ENCODE data around the gene COL11A2. TPM values are rescaled to one million over a fixed set of nuclear protein-coding genes. Genes with fewer than 3 reads are reported as not detected.

Gene COL11A2
- 0.16 and 0.38 TPM in 2 replicates for total RNA-seq

DNA sequence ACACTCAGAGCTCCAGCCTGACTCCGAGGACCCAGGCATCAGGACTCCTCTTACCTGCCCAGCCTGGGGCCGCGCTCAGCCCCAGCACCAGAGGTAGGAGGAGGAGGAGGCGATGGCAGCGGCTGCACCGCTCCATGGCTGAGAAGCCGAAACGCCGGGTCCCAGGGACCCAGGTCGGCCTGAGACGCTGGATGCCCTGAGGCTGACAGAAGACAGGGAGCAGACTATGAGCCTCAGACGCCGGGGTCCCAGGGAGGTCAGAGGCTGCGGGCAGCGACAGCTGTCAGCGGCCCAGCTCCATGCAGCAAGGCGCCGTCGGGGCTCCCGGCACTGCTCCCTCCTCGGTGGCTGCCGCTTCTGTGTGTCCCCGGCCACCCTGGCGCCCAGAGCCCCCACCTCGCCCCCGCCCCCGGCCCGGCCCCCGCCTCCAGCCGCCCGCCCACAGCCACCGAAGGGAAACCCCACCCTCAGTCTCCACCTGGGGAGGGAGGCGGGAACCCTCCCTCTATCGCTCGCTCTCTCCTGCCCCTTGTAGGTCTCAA is at the start of gene COL11A2:
TSS of gene COL11A2 (minus strand) at position 363 of the 542 bp plus-strand sequence. CDS start at position 136, 227 bp downstream.

DNA sequence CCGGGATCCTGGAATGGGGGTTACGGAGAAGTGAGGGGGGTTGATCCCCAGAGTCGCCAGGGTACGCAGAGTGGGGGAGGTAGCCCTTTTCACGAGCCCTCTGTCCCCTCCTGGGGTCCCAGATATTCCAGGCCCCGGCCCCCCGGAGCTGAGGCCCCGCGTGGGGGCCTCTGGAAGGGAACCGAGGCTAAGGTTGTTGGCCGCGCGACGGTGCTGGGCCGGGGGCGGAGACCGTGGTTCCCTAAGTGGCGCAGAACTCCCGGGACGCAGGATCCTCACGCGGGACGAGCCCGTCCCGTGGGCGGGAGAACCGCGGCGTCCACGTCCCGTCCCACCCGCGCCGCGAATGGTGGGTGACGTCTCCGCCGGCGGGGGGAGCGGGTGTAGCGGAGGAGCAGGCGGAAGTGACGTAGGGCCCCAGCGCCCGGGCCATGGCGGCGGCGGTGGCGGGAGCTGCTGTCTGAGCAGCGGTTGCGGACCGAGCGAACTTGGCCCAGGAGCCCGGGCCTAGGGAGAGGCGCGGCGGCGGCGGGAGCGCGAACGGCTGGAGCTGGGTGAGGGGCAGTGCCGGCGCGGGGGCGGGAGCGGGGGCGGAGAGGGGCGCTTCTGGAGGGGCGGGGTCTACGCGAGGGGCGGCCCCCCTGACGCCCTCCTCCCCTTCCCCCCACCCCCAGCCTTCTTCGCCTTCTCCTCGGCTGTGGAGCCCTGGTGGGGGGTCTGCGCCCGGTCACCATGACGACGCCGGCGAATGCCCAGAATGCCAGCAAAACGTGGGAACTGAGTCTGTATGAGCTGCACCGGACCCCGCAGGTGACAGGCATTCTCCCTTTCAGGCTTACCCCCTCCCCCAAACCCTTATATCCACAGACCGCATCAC is 16.1 kb upstream of the COL11A2 start, which contains the start of gene RING1:
TSS of gene RING1 (plus strand) at position 410 of the 877 bp plus-strand sequence. CDS start at position 733, 323 bp downstream.

DNA sequence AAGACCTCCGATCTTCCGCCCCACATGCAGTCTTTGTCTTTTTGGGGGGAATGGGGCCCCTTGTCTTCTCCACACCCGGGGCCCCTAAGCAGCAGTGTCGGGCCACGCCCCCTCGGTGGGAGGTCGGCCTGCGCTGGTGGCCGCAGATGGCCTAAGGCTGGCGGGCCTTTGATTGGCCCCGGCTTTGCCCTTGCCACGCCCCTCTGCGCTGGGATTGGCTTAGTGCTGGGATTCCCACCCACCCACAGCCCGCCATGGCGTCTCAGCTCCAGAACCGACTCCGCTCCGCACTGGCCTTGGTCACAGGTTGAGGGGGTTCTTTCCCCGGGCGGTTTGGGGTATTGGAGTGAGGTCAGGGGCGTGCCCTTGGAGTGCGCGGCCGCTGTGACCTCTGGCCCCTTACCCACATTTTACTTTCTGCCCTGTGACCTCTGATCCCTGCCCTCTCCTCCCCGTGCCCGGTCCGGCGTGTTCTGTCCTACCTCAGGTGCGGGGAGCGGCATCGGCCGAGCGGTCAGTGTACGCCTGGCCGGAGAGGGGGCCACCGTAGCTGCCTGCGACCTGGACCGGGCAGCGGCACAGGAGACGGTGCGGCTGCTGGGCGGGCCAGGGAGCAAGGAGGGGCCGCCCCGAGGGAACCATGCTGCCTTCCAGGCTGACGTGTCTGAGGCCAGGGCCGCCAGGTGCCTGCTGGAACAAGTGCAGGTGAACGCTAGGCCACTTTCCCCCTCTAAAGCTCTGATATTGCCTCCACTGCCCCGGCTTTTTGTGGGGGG is 12.3 kb upstream of the COL11A2 start, which contains the start of gene HSD17B8:
TSS of gene HSD17B8 (plus strand) at position 241 of the 776 bp plus-strand sequence. CDS start at position 255, 14 bp downstream.

DNA sequence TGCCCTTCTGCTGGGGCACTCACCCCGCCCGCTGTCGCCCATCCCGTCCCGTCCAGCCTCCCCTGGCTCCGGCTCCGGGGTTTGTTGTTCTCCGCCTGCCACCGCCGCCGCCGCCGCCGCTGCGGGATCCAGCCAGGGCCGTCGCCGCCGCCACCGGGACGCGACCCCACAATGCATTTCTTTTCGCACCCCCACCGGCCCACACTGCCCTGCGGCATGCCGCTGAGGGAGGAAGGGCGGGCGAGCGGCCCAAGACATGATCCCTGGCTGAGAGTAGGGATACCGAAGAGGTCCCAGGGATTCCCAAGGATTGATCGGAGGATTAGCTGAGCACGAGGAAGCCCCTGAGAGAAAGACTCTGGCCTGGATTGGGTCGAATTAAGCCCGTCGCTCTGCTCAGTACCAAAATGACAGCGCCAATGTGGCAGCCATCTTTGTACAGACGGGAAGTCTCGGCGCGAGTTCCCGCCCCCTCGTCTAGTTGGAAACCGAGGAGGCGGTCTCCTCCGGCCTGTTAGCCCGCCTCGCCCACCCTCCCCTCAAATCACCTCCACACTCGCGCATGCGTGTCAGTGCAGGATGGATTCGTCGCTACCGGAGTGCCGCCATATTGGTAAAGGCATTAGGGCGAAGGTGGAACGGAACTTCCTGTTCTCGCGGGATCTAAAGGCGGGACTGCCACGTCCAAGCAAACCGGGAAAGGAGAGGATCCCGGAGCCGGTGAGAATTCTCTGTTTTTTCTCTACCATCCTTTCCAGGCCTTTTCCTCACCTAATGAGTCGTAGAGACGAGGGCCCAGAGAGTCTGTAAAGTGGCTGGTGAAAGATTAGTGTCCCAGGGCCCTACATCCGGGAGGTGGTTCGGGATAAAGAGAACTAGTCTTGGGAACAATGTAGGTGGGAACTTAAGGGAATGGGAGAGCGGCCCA is 8.2 kb upstream of the COL11A2 start, which contains the start of the genes RXRB and SLC39A7:
TSS of gene RXRB (minus strand) at position 447 of the 928 bp plus-strand sequence. CDS start at position 258, 189 bp downstream.
TSS of gene SLC39A7 (plus strand) at position 649 of the 928 bp plus-strand sequence. CDS start 379 bp downstream, outside the sequence.

Other genes with a start within 250 kb of the COL11A2 start
- 1.1 and 2.6 TPM in 2 replicates for gene HLA-DMA, start 239.4 kb downstream of the COL11A2 start, total RNA-seq
- 46.0 and 74.8 TPM in 2 replicates for gene BRD2, start 223.9 kb downstream of the COL11A2 start, total RNA-seq
- gene HLA-DOA, start 182.9 kb downstream of the COL11A2 start, total RNA-seq = 0.16 TPM in 1 of 2 replicates, not detected in the other
- gene HLA-DPA1, start 118.8 kb downstream of the COL11A2 start, total RNA-seq = 10.8 and 12.3 TPM in 2 replicates
- 18.9 and 33.0 TPM in 2 replicates for gene HLA-DPB1, start 116.5 kb downstream of the COL11A2 start, total RNA-seq
- gene RXRB, start 8.2 kb upstream of the COL11A2 start, total RNA-seq = 15.4 and 26.1 TPM in 2 replicates
- 72.4 and 109 TPM in 2 replicates for gene SLC39A7, start 8.4 kb upstream of the COL11A2 start, total RNA-seq
- gene HSD17B8, start 12.2 kb upstream of the COL11A2 start, total RNA-seq = 8.1 and 11.0 TPM in 2 replicates
- 21.0 and 31.4 TPM in 2 replicates for gene RING1, start 16.0 kb upstream of the COL11A2 start, total RNA-seq
- gene VPS52, start 79.4 kb upstream of the COL11A2 start, total RNA-seq = 27.5 and 44.3 TPM in 2 replicates
- 3,373 and 4,771 TPM in 2 replicates for gene RPS18, start 79.6 kb upstream of the COL11A2 start, total RNA-seq
- gene B3GALT4, start 84.7 kb upstream of the COL11A2 start, total RNA-seq = 4.8 and 10.0 TPM in 2 replicates
- 59.7 and 74.5 TPM in 2 replicates for gene WDR46, start 96.8 kb upstream of the COL11A2 start, total RNA-seq
- gene PFDN6, start 97.1 kb upstream of the COL11A2 start, total RNA-seq = 34.9 and 35.5 TPM in 2 replicates
- 39.8 and 52.5 TPM in 2 replicates for gene RGL2, start 106.5 kb upstream of the COL11A2 start, total RNA-seq
- gene TAPBP, start 121.6 kb upstream of the COL11A2 start, total RNA-seq = 67.3 and 138 TPM in 2 replicates
- gene ZBTB22, start 125.3 kb upstream of the COL11A2 start, total RNA-seq = 13.4 and 21.8 TPM in 2 replicates
- gene DAXX, start 130.5 kb upstream of the COL11A2 start, total RNA-seq = 43.7 and 69.9 TPM in 2 replicates
- gene KIFC1, start 199.4 kb upstream of the COL11A2 start, total RNA-seq = 14.0 and 25.6 TPM in 2 replicates
- gene PHF1, start 218.5 kb upstream of the COL11A2 start, total RNA-seq = 9.4 and 16.7 TPM in 2 replicates
- 52.1 and 53.3 TPM in 2 replicates for gene CUTA, start 225.6 kb upstream of the COL11A2 start, total RNA-seq
- 1.5 and 2.6 TPM in 2 replicates for gene SYNGAP1, start 227.6 kb upstream of the COL11A2 start, total RNA-seq

Measured in bladder microvascular endothelial cell (primary cell).